HG02981 (cell line): Measurements from ENCODE around the gene ARHGAP30.

Source experiments
- ATAC-seq: cut with Tn5 transposase; IDR thresholded peaks from one replicate; pipeline ENCODE4 v1.9.1; 2021; ENCODE audit warnings: mild to moderate bottlenecking, moderate library complexity; ENCODE audit not compliant: unreplicated experiment

The ARHGAP30 gene

DNA sequence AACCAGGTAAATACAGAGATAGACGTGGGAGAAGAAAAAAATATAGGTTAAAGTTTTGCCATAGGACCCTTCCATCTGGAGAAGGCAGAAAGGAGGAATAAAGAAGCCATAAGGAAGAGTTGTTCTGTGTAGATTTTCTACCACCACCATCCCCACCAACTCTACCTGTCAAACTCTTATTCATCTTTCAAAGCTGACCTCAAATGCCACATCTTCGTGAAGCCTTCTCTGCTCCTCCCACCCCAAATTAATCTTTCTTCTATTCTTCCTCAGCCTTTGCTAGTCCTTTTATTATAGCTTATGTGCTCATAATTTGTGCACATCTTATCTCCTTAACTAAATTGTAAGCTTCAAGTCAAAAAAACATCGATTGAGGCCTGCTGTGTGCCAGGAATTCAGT, 20.9 kb upstream of the ARHGAP30 start:
- ATAC-seq: no peak

GRCh38 chr1:161089938-161090337, 20.2 kb upstream of the ARHGAP30 start:
- ATAC-seq: no peak

DNA sequence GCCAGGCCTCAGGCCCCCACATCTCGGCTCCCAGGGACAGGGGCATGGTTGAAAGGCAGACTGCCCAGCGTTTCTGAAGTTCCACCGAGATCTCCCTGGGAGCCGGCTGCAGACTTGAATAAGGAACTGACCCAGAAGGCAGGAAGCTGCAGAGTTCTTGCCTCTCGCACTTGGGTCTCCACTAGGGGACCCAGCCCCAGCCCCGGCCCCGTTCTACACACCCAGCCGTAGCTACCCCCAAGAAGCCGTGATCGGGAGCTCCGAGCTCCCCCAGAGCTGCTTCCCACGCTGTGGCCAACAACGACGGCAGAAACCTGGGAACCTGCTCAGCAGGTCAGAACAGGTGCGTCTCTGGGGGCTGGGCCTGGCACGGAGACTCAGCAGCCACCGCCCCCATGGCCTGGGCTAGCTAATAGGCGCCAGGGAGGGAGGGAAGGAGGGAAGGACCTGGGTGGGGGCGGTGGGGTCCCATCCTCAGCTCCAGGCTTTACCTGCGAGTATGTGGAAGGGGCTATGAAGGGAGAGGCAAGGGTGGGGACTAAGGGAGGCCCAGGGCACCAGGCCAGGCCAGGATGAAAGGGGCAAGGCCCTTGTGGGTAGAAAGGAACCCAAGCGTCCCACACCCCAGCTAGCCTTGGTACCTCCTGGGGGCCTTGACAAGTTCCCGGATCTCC, 19.7 kb upstream of the ARHGAP30 start, which contains the start of gene NECTIN4:
Gene NECTIN4, minus strand, starts transcription at position 308 of the 674 bp plus-strand sequence. Its CDS starts 262 bp downstream, at position 46.
- no peak for ATAC-seq

DNA sequence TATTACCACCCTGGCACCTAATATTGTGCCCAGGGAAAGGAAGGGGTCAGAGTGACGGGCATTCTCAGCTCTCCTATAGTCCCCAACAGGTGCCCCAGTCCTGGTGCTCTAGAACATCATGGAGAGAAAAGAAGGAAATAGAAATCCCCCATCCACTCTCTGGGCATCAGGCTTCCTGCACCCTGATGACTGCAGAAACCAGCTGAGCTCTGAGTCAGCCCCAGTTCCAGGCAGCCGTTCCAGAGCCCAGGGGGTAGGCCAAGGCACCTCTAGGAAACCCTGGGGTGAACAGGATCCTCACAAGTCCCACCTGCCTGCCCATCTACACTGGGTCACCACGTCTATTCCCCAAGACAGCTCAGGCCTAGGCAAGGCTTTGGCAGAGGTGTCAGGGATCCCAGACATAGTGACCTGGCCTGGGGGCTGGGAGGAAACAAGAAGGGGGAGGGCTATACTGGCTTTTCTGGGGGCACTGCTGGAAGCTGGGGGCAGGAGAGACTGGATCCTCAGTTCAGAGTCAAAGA, 19.0 kb upstream of the ARHGAP30 start:
- ATAC-seq: no peak

DNA sequence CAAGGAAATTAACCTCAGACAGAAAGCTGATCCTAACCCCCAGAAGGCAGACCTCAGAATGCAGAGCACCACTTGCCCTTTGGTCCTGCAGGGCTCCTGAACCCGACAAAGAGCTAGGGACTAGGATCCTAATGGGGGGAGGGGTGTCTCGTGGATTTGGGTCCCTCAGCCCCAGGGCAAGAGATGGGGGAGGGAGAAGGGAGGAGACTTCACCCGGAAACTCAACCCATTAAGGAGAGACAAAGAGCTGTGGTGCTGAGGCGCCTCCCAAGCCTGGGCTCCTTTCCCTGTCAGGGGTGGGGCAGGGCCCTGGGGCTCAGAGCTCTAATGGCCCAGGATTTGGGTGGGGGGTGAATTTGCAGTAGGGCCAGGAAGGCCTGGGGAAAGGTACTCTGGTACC, 16.8 kb upstream of the ARHGAP30 start:
- no peak for ATAC-seq

DNA sequence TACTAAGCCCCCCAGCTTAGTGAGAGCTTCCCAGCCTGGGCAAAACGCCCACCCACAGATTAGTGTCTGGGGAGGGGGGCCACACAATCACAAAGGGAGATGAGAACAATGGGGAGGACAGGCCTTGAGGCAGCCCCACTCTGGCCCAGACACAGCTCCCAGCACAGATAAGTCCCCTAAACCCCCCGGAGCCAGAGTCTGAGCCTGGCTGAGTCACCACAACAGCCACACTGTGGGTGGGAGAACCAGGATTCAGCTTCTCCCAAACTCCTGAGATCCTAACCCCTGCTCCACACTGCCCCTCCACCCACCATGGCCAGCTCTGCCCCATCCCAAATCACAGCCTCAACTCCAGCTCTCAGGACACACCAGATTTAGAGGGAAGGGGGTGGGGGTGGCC, 15.5 kb upstream of the ARHGAP30 start:
- no peak for ATAC-seq

GRCh38 chr1:161084597-161084988, 14.9 kb upstream of the ARHGAP30 start:
- ATAC-seq: no peak

- no peak for ATAC-seq
These were observed 14.3 kb upstream of the ARHGAP30 start for GRCh38 chr1:161083748-161084596.

GRCh38 chr1:161082996-161083747, 13.5 kb upstream of the ARHGAP30 start:
- no peak for ATAC-seq

DNA sequence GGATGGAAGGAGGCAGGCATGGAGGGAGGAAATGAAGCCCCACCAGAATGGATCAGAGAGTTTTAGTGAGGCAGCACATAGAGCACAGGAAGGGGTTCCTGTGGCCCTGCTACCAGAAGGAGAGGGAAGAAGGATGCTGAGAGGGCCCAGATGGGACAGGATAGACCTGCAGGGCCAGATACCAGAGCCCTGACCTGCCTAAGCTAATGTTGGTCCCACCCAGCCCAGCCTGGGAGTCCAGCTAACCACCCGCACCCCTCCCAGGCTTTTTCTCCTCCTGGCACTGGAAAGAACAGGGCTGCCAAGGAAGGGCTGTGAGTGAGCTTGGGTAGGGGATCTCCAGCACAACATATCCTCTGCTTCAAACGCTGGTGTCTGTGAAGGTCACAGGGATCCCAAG, 12.8 kb upstream of the ARHGAP30 start:
- no peak for ATAC-seq

DNA sequence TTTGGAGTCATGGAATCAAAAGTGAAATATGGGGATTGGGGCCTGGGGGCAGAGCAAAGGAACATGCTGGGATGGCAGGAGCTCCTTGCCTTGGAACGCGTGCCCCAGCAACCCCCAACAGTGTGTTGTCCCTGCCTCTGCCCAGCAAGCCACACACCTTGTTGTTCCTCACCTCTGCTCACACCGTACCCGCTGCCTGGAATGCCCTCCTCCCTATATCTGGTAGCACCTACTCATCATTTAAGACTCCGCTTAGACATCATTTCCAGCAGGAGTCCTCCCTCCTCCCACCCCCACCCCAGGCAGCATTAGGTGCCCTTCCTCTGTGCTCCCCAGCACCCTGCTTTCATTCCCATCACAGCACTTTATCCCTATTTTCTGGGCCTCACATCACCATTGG, 11.8 kb upstream of the ARHGAP30 start:
- ATAC-seq: no peak

GRCh38 chr1:161080441-161081405, 11.0 kb upstream of the ARHGAP30 start:
- no peak for ATAC-seq

- ATAC-seq: no peak
These were observed 9.9 kb upstream of the ARHGAP30 start for GRCh38 chr1:161079436-161080110.

DNA sequence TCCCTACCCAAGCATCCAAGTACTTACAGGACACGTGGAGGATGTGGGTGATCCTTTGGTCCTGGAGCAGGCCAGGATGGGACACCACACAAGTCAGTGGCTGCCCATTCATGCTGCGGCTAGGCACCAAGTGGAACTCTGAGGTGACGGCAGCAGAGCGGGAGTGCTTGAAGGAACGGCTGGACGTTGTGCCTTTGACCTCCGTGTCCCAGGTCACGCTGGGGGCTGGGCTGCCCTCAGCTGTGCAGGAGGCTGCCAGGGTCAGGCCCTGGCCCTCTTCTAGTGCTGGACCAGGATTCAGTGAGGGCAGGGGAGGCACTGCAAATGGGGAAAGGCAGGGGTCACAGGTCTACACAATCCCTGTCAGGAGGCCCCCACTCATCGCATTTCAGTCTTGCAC, 7.7 kb upstream of the ARHGAP30 start:
- no peak for ATAC-seq

GRCh38 chr1:161076410-161076809, 6.7 kb upstream of the ARHGAP30 start:
- ATAC-seq: no peak

- ATAC-seq: no peak
These were observed 5.1 kb upstream of the ARHGAP30 start for GRCh38 chr1:161074676-161075368.

GRCh38 chr1:161073474-161074121, 3.9 kb upstream of the ARHGAP30 start:
- no peak for ATAC-seq

DNA sequence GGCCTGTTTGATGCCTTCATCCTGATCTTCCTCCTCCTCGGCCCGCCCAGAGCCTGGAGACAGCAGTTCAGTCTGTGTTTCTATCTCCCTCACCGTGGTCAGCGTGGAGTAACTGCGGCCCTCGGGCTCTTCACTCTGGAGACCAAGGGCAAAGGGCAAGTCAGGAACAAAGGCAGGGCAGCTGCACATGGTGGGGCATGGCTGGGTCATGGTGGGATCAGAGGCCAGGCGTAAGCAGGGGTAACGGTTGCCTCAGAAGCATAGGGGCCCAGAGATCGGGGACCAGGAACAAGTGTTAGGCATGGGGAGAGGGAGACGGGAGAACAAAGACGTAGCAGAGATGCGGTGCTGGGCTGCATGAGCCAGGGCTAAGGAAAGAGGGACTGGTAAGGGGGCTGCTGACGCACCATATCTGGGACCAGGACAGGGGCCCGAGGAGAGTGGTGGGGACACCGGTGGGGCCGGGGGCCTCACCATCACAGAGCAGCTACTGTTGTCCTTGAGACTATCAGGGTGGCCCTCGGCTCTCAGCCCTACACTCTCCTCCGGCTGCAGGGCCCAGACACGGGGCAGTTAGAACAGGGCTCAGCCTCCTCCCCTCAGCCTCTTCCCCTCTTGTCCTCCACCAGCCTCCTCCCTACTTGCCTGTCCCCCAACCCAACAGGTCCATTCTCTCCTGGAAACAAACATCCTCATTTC, 3.2 kb upstream of the ARHGAP30 start:
- ATAC-seq: no peak
